GM19099 (cell line): Measurements from ENCODE around the gene TBXA2R.

Experiments
- POLR2A ChIP-seq: IDR thresholded peaks from 3 replicates; pipeline ENCODE4 v1.6.1; 2011; ENCODE audit warnings: low read depth; ENCODE audit not compliant: insufficient read length; ENCODE audit errors: extremely low read depth

The TBXA2R gene

GRCh38 chr19:3546119-3546518, 60.6 kb downstream of the TBXA2R start:
- no peak for TF ChIP-seq POLR2A

GRCh38 chr19:3545669-3546034, 61.0 kb downstream of the TBXA2R start:
- TF ChIP-seq POLR2A: no peak

- no peak for TF ChIP-seq POLR2A
These were observed 61.7 kb downstream of the TBXA2R start for GRCh38 chr19:3544742-3545668.
